Mammary epithelial cell (primary cell): ENCODE measurements around the gene DMBX1.
A peak's percentile ranks its signal among the peaks of the same experiment; 100 is the strongest.

ENCODE experiments used
- CTCF ChIP-seq, 2 donors: IDR thresholded peaks in 1 of 2; conservative IDR thresholded peaks in 1 of 2; 2 replicates each; pipeline ENCODE4 v1.5.1; 2011 to 2012; ENCODE audit warnings: inconsistent platforms in 2 of 2, low read length in 2 of 2, mild to moderate bottlenecking in 2 of 2, control low read depth in 1 of 2, low read depth in 1 of 2; ENCODE audit not compliant: insufficient read depth in 1 of 2; ENCODE audit errors: extremely low read depth in 1 of 2
- EZH2 ChIP-seq: IDR thresholded peaks from 2 replicates; pipeline ENCODE4 v1.6.1; 2012; ENCODE audit warnings: low read length, inconsistent platforms, borderline replicate concordance

- TF ChIP-seq EZH2 (peak; percentile 63), CTCF (conservative IDR thresholded peaks at IDR 0.05 in 1 of 2, IDR thresholded peaks at IDR 0.05 in 1 of 2; ENCODE audit: extremely low read depth in 1 of 2, insufficient read depth in 1 of 2, low read depth in 1 of 2, low read length in 2 of 2) (no peak)
Observed at GRCh38 chr1:46484783-46485490, 4.7 kb upstream of the DMBX1 start.
